ENCODE results near the gene EPB41L3. TPM values are rescaled to one million over a fixed set of nuclear protein-coding genes. Genes with fewer than 3 reads are reported as not detected.

The EPB41L3 gene
- total and polyA plus RNA-seq, 3 donors from 2014 or later = 152 to 403 (median 274) TPM

DNA sequence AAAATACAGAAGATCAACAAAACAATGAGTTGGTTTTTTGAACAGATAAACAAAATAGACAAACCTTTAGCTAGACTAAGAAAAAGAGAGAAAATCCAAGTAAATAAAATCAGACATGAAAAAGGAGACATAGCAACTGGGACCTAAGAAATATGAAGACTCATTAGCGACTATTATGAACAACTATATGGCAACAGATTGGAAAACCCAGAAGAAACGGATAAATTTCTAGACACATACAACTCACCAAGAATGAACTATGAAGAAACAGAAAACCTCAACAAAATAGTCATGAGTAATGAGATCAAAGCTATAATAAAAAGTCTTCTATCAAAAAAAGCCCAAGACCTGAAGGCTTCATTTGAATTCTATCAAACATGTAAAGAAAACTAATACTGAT, 59.3 kb downstream of the EPB41L3 start:
- 90 to 95% methylated on average over 2 of the region's 2 CpGs for WGBS, 2 donors
- Histone ChIP-seq H3K27me3 (no peaks in the 10 kb centered on the region), H3K4me1 (no peaks in the 10 kb centered on the region), H3K36me3 (ENCODE audit: low read depth, missing control alignments) (no peaks in the 10 kb centered on the region), H3K4me3 (no peak overlapping the region), H3K9me3 (no peaks in the 10 kb centered on the region), H3K27ac (no peak overlapping the region)
- intact Hi-C loops (cut with DNase I; ENCODE audit: low total_unique reads) = no loop called here
- DNase-seq = no peak
- TF ChIP-seq CTCF (IDR thresholded peaks at IDR 0.05) (no peak), POLR2A (IDR thresholded peaks at IDR 0.05) (no peak)

- DNase-seq = no peak
- H3K36me3 ChIP-seq (ENCODE audit: low read depth, missing control alignments) = no peaks in the 10 kb centered on the region
- H3K27me3 ChIP-seq = no peaks in the 10 kb centered on the region
- no peaks in the 10 kb centered on the region for H3K9me3 ChIP-seq
- 94 to 97% methylated on average over 5 of the region's 5 CpGs for WGBS, 2 donors
- no peak overlapping the region for H3K4me3 ChIP-seq
- H3K27ac ChIP-seq = no peak overlapping the region
- intact Hi-C loops (cut with DNase I; ENCODE audit: low total_unique reads) = no loop called here
- TF ChIP-seq CTCF (IDR thresholded peaks at IDR 0.05) (no peak), POLR2A (IDR thresholded peaks at IDR 0.05) (no peak)
- no peaks in the 10 kb centered on the region for H3K4me1 ChIP-seq
Observed at GRCh38 chr18:5481621-5482020, 62.2 kb downstream of the EPB41L3 start.

DNA sequence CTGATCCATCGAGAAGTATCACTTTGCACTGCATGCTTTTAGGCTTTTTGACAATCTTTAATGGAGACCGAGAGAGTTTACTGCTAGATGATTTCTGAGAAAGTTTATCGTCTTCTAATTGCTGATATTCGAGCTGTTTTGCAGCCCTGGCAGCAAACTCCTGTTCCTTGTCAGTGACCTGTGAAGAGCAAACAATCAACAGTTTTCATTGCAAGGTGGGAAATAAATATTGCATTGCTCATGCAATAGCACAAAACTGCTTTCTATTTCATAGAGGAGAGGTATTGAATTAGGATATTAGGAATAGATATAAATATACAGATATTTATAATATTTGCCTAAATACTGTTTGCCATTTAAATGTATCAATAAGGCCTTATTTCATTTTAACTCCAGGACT, 65.5 kb downstream of the EPB41L3 start:
- intact Hi-C loops (cut with DNase I; ENCODE audit: low total_unique reads) = no loop called here
- TF ChIP-seq POLR2A (IDR thresholded peaks at IDR 0.05) (no peak), CTCF (IDR thresholded peaks at IDR 0.05) (no peak)

DNA sequence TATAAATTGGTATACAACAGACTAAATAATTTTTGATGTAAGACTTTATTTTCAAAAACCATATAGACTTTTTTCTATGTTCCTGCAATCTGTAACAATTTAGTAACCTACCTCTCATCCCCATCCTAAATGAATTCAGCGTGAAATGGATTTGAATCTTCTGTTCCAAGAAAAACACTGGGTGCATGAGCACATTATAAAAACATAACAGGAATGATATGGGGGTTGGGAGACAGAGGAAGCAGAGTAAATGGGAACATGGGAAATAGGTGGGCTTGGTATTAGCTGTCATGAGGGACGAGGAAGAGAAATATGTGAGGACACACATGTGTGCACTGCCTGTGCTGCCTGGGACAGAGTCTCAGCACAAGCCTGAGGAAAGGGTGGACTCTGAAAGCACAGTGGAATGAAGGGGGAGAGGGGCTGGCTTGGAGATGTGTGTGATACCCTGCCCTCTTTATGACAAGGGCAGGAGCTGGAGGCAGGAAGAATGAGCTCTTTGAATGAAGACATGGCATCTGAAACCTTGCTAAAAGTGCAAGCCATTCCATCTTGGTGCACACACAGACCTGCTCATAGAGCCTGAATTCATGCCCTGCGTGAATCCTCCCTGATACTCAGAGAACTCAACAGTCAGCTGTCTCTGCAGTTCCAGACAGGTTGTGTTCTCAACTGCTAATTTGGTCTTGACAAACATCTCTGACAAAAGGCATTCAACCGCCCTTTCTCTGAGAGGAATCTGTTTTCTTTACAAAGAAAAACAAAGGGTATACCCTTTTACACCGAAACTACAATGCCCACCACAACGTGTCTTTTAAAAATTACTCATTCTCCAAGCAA, 66.6 kb downstream of the EPB41L3 start:
- no peak for DNase-seq

More for the DNA sequence above, 65.5 kb downstream of the EPB41L3 start:
- Histone ChIP-seq H3K36me3 (ENCODE audit: low read depth, missing control alignments) (no peaks in the 10 kb centered on the region), H3K9me3 (no peaks in the 10 kb centered on the region), H3K4me3 (no peak overlapping the region), H3K27ac (no peak overlapping the region), H3K4me1 (no peaks in the 10 kb centered on the region), H3K27me3 (no peaks in the 10 kb centered on the region)
- WGBS, 2 donors = 84% methylated on average over 4 of the region's 4 CpGs
- no peak for DNase-seq

More for the DNA sequence above, 66.6 kb downstream of the EPB41L3 start:
- intact Hi-C loops (cut with DNase I; ENCODE audit: low total_unique reads) = no loop called here
- Histone ChIP-seq H3K4me1 (no peaks in the 10 kb centered on the region), H3K36me3 (ENCODE audit: low read depth, missing control alignments) (no peaks in the 10 kb centered on the region), H3K27me3 (no peaks in the 10 kb centered on the region), H3K9me3 (no peaks in the 10 kb centered on the region), H3K27ac (no peak overlapping the region), H3K4me3 (no peak overlapping the region)
- TF ChIP-seq POLR2A (IDR thresholded peaks at IDR 0.05) (no peak), CTCF (IDR thresholded peaks at IDR 0.05) (no peak)
- WGBS, 2 donors = 74 to 79% methylated on average over 6 of the region's 6 CpGs
